Right cardiac atrium (tissue), 5 donors: ENCODE results near the gene B4GALT2. TPM values are rescaled to one million over a fixed set of nuclear protein-coding genes. Genes with fewer than 3 reads are reported as not detected.
A peak's percentile ranks its signal among the peaks of the same experiment; 100 is the strongest.

Experiments used
- ATAC-seq, 2 donors: fragments of 200-7000 bp; cut with Tn5 transposase; one replicate each; pipeline versions ENCODE4 v1.8.0 to v1.9.1; 2020; ENCODE audit warnings: moderate library complexity in 2 of 2, mild to moderate bottlenecking in 1 of 2
- DNase-seq, 3 donors: peaks; one replicate each; pipeline ENCODE4 v3.0.0-alpha.2; 2020
- H3K27ac ChIP-seq: one replicate; pipeline ENCODE4 v1.5.1; 2013; ENCODE audit warnings: mild to moderate bottlenecking, low read length, control low read depth, moderate library complexity
- H3K27me3 ChIP-seq: one replicate; pipeline ENCODE4 v1.6.1; 2013; ENCODE audit not compliant: control insufficient read depth, insufficient read depth
- H3K4me1 ChIP-seq: one replicate; pipeline ENCODE4 v1.6.1; 2013; ENCODE audit warnings: low read length; ENCODE audit not compliant: control insufficient read depth, insufficient read depth
- H3K4me3 ChIP-seq: one replicate; pipeline ENCODE4 v1.5.1; 2013; ENCODE audit warnings: low read length, control low read depth
- H3K9me3 ChIP-seq: one replicate; pipeline ENCODE4 v1.6.1; 2013; ENCODE audit warnings: low read length; ENCODE audit not compliant: control insufficient read depth
- WGBS: extraction: QIAGEN DNeasy Blood & Tissue Kit; methylation state at CpG from one replicate; pipeline ENCODE4 v1.1.7; 2013; 5-methylcytosine and 5-hydroxymethylcytosine counted together
- intact Hi-C, 4 donors: fragments of 100-400 bp; cut with DNase I; formaldehyde crosslinking; loops; one replicate each; pipeline versions ENCODE4 v1.11.0 to v1.14.0; 2022 to 2023
- polyA plus RNA-seq: library from polyadenylated mRNA; stranded (reverse); fragments of 200-250 nt; gene quantifications from one replicate; pipeline ENCODE4 v1.2.3, GENCODE V29; 2013
- total RNA-seq, 4 donors: library from RNA; stranded (reverse); fragmentation: NEBNext Ultra II Directional; extraction: Animal tissue kit (Norgen Biotek cat#: 25700); gene quantifications; one replicate each; pipeline ENCODE4 v1.2.1, GENCODE V29; 2021
- donor health status: healthy with polysubstance abuse.
- donor health status: DM: no; HTN: yes; CAD: no.
- donor health status: DM: no; HTN: no; CAD: no.
- donor health status: DM: no; HTN: yes; CAD: no; lungs with severe emphysema.
- donor health status: DM: yes; HTN: yes; CAD: no.

The B4GALT2 gene
- total and polyA plus RNA-seq, 5 donors: 29.3 to 39.1 (median 34.4) TPM

GRCh38 chr1:43960798-43961197 is 18.2 kb upstream of the B4GALT2 start:
- H3K4me3 ChIP-seq: no peak overlapping the region
- 93% methylated on average over 8 of the region's 8 CpGs for WGBS
- DNase-seq (no peak), ATAC-seq (no peak)
- intact Hi-C loops: no loop called here
- no peaks in the 10 kb centered on the region for H3K27me3 ChIP-seq
- H3K9me3 ChIP-seq: no peaks in the 10 kb centered on the region
- H3K4me1 ChIP-seq: no peaks in the 10 kb centered on the region
- no peak overlapping the region for H3K27ac ChIP-seq

- intact Hi-C loops: no loop called here
- no peak for DNase-seq
- Histone ChIP-seq H3K9me3 (no peaks in the 10 kb centered on the region), H3K4me1 (no peaks in the 10 kb centered on the region), H3K4me3 (no peak overlapping the region), H3K27ac (no peak overlapping the region), H3K27me3 (no peaks in the 10 kb centered on the region)
- 72% methylated on average over 3 of the region's 3 CpGs for WGBS
- no peak for ATAC-seq
These were observed 17.3 kb upstream of the B4GALT2 start for GRCh38 chr1:43961692-43962091.

- H3K27me3 ChIP-seq: no peaks in the 10 kb centered on the region
- DNase-seq (no peak), ATAC-seq (no peak)
- intact Hi-C loops: no loop called here
- no peak overlapping the region for H3K27ac ChIP-seq
- 83% methylated on average over 2 of the region's 2 CpGs for WGBS
- no peak overlapping the region for H3K4me3 ChIP-seq
- H3K9me3 ChIP-seq: no peaks in the 10 kb centered on the region
- no peaks in the 10 kb centered on the region for H3K4me1 ChIP-seq
These were observed 16.7 kb upstream of the B4GALT2 start for GRCh38 chr1:43962324-43962723.

GRCh38 chr1:43963006-43963405 is 16.0 kb upstream of the B4GALT2 start:
- ATAC-seq (no peak), DNase-seq (no peak)
- WGBS: 87% methylated on average over 3 of the region's 3 CpGs
- no peaks in the 10 kb centered on the region for H3K9me3 ChIP-seq
- no peaks in the 10 kb centered on the region for H3K4me1 ChIP-seq
- intact Hi-C loops: no loop called here
- no peak overlapping the region for H3K4me3 ChIP-seq
- no peak overlapping the region for H3K27ac ChIP-seq
- H3K27me3 ChIP-seq: no peaks in the 10 kb centered on the region

- Histone ChIP-seq H3K27me3 (no peaks in the 10 kb centered on the region), H3K4me1 (no peaks in the 10 kb centered on the region), H3K9me3 (no peaks in the 10 kb centered on the region), H3K4me3 (no peak overlapping the region), H3K27ac (no peak overlapping the region)
- ATAC-seq (no peak), DNase-seq (no peak)
- intact Hi-C loops: no loop called here
- WGBS: 59% methylated on average over 5 of the region's 5 CpGs
These were observed 15.1 kb upstream of the B4GALT2 start for GRCh38 chr1:43963890-43964289.

- Histone ChIP-seq H3K27ac (no peak overlapping the region), H3K4me1 (peaks cover 1% of the 10 kb centered on the region), H3K4me3 (no peak overlapping the region), H3K27me3 (no peaks in the 10 kb centered on the region), H3K9me3 (no peaks in the 10 kb centered on the region)
- no peak for ATAC-seq
- no peak for DNase-seq
- WGBS: 92% methylated on average over 3 of the region's 3 CpGs
- intact Hi-C loops: no loop called here
These were observed 13.7 kb upstream of the B4GALT2 start for GRCh38 chr1:43965316-43965715.

GRCh38 chr1:43968348-43968948 is 10.6 kb upstream of the B4GALT2 start:
- H3K9me3 ChIP-seq: no peaks in the 10 kb centered on the region
- intact Hi-C loops: no loop called here

GRCh38 chr1:43969416-43969745 is 9.6 kb upstream of the B4GALT2 start:
- Histone ChIP-seq H3K4me3 (no peak overlapping the region), H3K9me3 (no peaks in the 10 kb centered on the region), H3K27me3 (no peaks in the 10 kb centered on the region), H3K27ac (no peak overlapping the region), H3K4me1 (peaks cover 5% of the 10 kb centered on the region)
- ATAC-seq: no peak
- no peak for DNase-seq
- intact Hi-C loops: no loop called here
- WGBS: 49% methylated on average over 7 of the region's 7 CpGs

More at GRCh38 chr1:43968348-43968948, 10.6 kb upstream of the B4GALT2 start:
- 79% methylated on average over 6 of the region's 6 CpGs for WGBS
- no peak for ATAC-seq
- DNase-seq: no peak
- H3K27ac ChIP-seq: no peak overlapping the region
- peaks cover 5% of the 10 kb centered on the region for H3K4me1 ChIP-seq
- H3K4me3 ChIP-seq: no peak overlapping the region
- H3K27me3 ChIP-seq: no peaks in the 10 kb centered on the region

- H3K4me1 ChIP-seq: peaks cover 5% of the 10 kb centered on the region
- H3K27me3 ChIP-seq: no peaks in the 10 kb centered on the region
- peak within 1 kb of the TSS; percentile 87 for H3K4me3 ChIP-seq
- no peaks in the 10 kb centered on the region for H3K9me3 ChIP-seq
- under 1% methylated on average over 47 of the region's 47 CpGs for WGBS
- peak within 1 kb of the TSS; percentile 16 for H3K27ac ChIP-seq
- peak; percentile 98 for DNase-seq
- intact Hi-C loops: no loop called here
- ATAC-seq: peak; percentile 93 to 94
These were observed 9.1 kb upstream of the B4GALT2 start, which contains the start of gene DPH2 for GRCh38 chr1:43969746-43970466. TSS of gene DPH2 (plus strand) at chr1:43970010. CDS start at chr1:43970176, 166 bp downstream.

GRCh38 chr1:43970502-43970901 is 8.5 kb upstream of the B4GALT2 start:
- no peaks in the 10 kb centered on the region for H3K27me3 ChIP-seq
- peaks cover 5% of the 10 kb centered on the region for H3K4me1 ChIP-seq
- intact Hi-C loops: no loop called here
- H3K27ac ChIP-seq: no peak overlapping the region
- no peaks in the 10 kb centered on the region for H3K9me3 ChIP-seq
- DNase-seq: no peak
- H3K4me3 ChIP-seq: peak overlapping the region; percentile 87
- no peak for ATAC-seq
- WGBS: 49% methylated on average over 5 of the region's 5 CpGs

- Histone ChIP-seq H3K4me1 (peaks cover 5% of the 10 kb centered on the region), H3K27me3 (no peaks in the 10 kb centered on the region), H3K9me3 (no peaks in the 10 kb centered on the region), H3K27ac (no peak overlapping the region), H3K4me3 (no peak overlapping the region)
- no peak for DNase-seq
- no peak for ATAC-seq
- WGBS: 91% methylated on average over 9 of the region's 9 CpGs
- intact Hi-C loops: no loop called here
These were observed 8.1 kb upstream of the B4GALT2 start for GRCh38 chr1:43970911-43971310.
